GM12892 (cell line): Measurements from ENCODE around the gene SLC39A12.

ENCODE experiments used
- POLR2A ChIP-seq: IDR thresholded peaks from 2 replicates; pipeline ENCODE4 v1.6.1; 2011; ENCODE audit warnings: low read depth, low read length, control low read depth
- POLR2AphosphoS5 ChIP-seq: IDR thresholded peaks from 2 replicates; pipeline ENCODE4 v1.6.1; 2011; ENCODE audit warnings: low read depth, low read length, control low read depth
- TAF1 ChIP-seq: IDR thresholded peaks from 2 replicates; pipeline ENCODE4 v1.6.1; 2011; ENCODE audit warnings: low read depth, mild to moderate bottlenecking, control low read depth, low read length, borderline replicate concordance

DNA sequence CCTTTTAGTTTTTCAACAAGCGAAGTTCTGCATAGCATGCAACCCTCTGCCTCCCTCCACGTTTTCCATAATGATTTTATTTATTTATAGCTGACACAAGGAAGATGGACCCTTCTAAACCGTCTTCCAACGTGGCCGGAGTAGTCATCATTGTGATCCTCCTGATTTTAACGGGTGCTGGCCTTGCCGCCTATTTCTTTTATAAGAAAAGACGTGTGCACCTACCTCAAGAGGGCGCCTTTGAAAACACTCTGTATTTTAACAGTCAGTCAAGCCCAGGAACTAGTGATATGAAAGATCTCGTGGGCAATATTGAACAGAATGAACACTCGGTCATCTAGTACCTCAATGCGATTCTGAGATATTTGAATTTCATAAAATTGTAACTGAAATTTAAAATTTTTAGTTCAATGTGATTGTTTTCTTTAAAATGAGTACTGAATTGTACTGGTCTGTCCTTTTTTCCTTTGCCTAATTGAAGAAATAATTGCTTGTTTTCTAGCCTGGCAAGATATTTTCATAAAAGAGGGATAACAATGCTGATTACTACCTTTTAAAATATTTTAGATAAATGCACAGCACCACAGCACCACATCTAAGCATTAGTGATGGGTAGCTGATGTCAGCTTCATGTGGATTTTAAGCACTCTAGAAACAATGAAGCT lies 41.5 kb upstream of the SLC39A12 start:
- no peak for TF ChIP-seq POLR2A
- TF ChIP-seq TAF1: no peak
- no peak for TF ChIP-seq POLR2AphosphoS5
